K562 (cell line): ENCODE data around the gene APOLD1.

Experiments
- DDX20 ChIP-seq: fragments of 450-650 bp; IDR thresholded peaks from 2 replicates; pipeline ENCODE4 v1.6.1; 2016; ENCODE audit warnings: missing genetic modification characterization, low read depth, mild to moderate bottlenecking, missing compliant biosample characterization, moderate library complexity
- DPF2 ChIP-seq: fragments of 450-650 bp; IDR thresholded peaks from 2 replicates; pipeline ENCODE4 v1.6.1; 2016
- E2F5 ChIP-seq: sonication (generic); formaldehyde crosslinking; IDR thresholded peaks from 2 replicates; pipeline ENCODE4 v1.8.0; 2022; ENCODE audit warnings: mild to moderate bottlenecking, missing genetic modification reagents
- POLR2AphosphoS5 ChIP-seq: IDR thresholded peaks from 2 replicates; pipeline ENCODE4 v1.6.1; 2011; ENCODE audit warnings: mild to moderate bottlenecking, low read depth, low read length, moderate library complexity; ENCODE audit not compliant: control insufficient read depth, insufficient read depth
- SIN3A ChIP-seq, 2 experiments: fragments of 150-350 bp in 1 of 2; IDR thresholded peaks; 2 replicates each; pipeline ENCODE4 v1.6.1; 2011 to 2016; ENCODE audit warnings: borderline replicate concordance in 2 of 2, low read depth in 2 of 2, low read length in 2 of 2, mild to moderate bottlenecking in 2 of 2, moderate library complexity in 2 of 2; ENCODE audit not compliant: control insufficient read depth in 1 of 2
- ZBTB49 ChIP-seq: sonication (generic); formaldehyde crosslinking; IDR thresholded peaks from 2 replicates; pipeline ENCODE4 v1.8.0; 2022; ENCODE audit warnings: missing genetic modification reagents, mild to moderate bottlenecking, borderline replicate concordance
- ZNF217 ChIP-seq: sonication (generic); formaldehyde crosslinking; IDR thresholded peaks from 2 replicates; pipeline ENCODE4 v1.8.0; 2022; ENCODE audit warnings: mild to moderate bottlenecking, missing genetic modification reagents
- ZNF431 ChIP-seq: sonication (generic); formaldehyde crosslinking; IDR thresholded peaks from 2 replicates; pipeline ENCODE4 v1.8.0; 2022; ENCODE audit warnings: mild to moderate bottlenecking, missing genetic modification reagents
- ZNF766 ChIP-seq: fragments of 200-800 bp; sonication (Bioruptor generic); conservative IDR thresholded peaks from 2 replicates; pipeline ENCODE4 v1.6.1; 2016; ENCODE audit warnings: missing genetic modification characterization, missing compliant biosample characterization
- TF ChIP-seq, protein P1 (sequence below), 3 experiments: IDR thresholded peaks in 2 of 3; conservative IDR thresholded peaks in 1 of 3; 2 replicates each; pipeline ENCODE4 v1.5.1; 2011 to 2012; ENCODE audit warnings: low read length in 3 of 3, mild to moderate bottlenecking in 3 of 3, control low read depth in 2 of 3, improper control_type of control experiment in 1 of 3, inconsistent platforms in 1 of 3, low read depth in 1 of 3, mixed read lengths in 1 of 3, moderate library complexity in 1 of 3; ENCODE audit not compliant: insufficient read depth in 2 of 3
- TF ChIP-seq, protein P2 (sequence below): fragments of 450-650 bp; IDR thresholded peaks from 2 replicates; pipeline ENCODE4 v1.6.1; 2017; ENCODE audit warnings: antibody characterized with exemption, mild to moderate bottlenecking

GRCh38 chr12:12837025-12837812 lies 51.8 kb downstream of the APOLD1 start:
- TF ChIP-seq POLR2AphosphoS5 (no peak), SIN3A (IDR thresholded peaks at IDR 0.05; ENCODE audit: borderline replicate concordance in 2 of 2, control insufficient read depth in 1 of 2, low read depth in 2 of 2, low read length in 2 of 2) (no peak), DDX20 (no peak), ZNF217 (CRISPR knock-in tag) (no peak), ZNF766 (CRISPR knock-in tag) (no peak), ZBTB49 (CRISPR knock-in tag) (no peak), E2F5 (CRISPR knock-in tag) (no peak), DPF2 (no peak), ZNF431 (no peak)
- TF ChIP-seq, protein P1, sequence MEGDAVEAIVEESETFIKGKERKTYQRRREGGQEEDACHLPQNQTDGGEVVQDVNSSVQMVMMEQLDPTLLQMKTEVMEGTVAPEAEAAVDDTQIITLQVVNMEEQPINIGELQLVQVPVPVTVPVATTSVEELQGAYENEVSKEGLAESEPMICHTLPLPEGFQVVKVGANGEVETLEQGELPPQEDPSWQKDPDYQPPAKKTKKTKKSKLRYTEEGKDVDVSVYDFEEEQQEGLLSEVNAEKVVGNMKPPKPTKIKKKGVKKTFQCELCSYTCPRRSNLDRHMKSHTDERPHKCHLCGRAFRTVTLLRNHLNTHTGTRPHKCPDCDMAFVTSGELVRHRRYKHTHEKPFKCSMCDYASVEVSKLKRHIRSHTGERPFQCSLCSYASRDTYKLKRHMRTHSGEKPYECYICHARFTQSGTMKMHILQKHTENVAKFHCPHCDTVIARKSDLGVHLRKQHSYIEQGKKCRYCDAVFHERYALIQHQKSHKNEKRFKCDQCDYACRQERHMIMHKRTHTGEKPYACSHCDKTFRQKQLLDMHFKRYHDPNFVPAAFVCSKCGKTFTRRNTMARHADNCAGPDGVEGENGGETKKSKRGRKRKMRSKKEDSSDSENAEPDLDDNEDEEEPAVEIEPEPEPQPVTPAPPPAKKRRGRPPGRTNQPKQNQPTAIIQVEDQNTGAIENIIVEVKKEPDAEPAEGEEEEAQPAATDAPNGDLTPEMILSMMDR (IDR thresholded peaks at IDR 0.05 in 2 of 3, conservative IDR thresholded peaks at IDR 0.05 in 1 of 3; ENCODE audit: insufficient read depth in 2 of 3, low read depth in 1 of 3, low read length in 3 of 3), result peak; percentile 14 to 56 (median 47); a peak in 5 of 6 replicates
- TF ChIP-seq, protein P2, sequence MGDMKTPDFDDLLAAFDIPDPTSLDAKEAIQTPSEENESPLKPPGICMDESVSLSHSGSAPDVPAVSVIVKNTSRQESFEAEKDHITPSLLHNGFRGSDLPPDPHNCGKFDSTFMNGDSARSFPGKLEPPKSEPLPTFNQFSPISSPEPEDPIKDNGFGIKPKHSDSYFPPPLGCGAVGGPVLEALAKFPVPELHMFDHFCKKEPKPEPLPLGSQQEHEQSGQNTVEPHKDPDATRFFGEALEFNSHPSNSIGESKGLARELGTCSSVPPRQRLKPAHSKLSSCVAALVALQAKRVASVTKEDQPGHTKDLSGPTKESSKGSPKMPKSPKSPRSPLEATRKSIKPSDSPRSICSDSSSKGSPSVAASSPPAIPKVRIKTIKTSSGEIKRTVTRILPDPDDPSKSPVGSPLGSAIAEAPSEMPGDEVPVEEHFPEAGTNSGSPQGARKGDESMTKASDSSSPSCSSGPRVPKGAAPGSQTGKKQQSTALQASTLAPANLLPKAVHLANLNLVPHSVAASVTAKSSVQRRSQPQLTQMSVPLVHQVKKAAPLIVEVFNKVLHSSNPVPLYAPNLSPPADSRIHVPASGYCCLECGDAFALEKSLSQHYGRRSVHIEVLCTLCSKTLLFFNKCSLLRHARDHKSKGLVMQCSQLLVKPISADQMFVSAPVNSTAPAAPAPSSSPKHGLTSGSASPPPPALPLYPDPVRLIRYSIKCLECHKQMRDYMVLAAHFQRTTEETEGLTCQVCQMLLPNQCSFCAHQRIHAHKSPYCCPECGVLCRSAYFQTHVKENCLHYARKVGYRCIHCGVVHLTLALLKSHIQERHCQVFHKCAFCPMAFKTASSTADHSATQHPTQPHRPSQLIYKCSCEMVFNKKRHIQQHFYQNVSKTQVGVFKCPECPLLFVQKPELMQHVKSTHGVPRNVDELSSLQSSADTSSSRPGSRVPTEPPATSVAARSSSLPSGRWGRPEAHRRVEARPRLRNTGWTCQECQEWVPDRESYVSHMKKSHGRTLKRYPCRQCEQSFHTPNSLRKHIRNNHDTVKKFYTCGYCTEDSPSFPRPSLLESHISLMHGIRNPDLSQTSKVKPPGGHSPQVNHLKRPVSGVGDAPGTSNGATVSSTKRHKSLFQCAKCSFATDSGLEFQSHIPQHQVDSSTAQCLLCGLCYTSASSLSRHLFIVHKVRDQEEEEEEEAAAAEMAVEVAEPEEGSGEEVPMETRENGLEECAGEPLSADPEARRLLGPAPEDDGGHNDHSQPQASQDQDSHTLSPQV, result no peak
